Esophagus (tissue), 2 donors: ENCODE measurements around the gene CCNF. TPM values are rescaled to one million over a fixed set of nuclear protein-coding genes. Genes with fewer than 3 reads are reported as not detected.
A peak's percentile ranks its signal among the peaks of the same experiment; 100 is the strongest.

Experiments used
- H3K27ac ChIP-seq, 2 donors: one replicate each; pipeline ENCODE4 v1.5.1; 2013; ENCODE audit warnings: low read depth in 2 of 2, mild to moderate bottlenecking in 2 of 2, inconsistent platforms in 1 of 2, low read length in 1 of 2, moderate library complexity in 1 of 2
- H3K27me3 ChIP-seq, 2 donors: one replicate each; pipeline ENCODE4 v1.6.1; 2013; ENCODE audit warnings: low read length in 2 of 2, control low read depth in 1 of 2, mild to moderate bottlenecking in 1 of 2; ENCODE audit not compliant: insufficient read depth in 2 of 2, control insufficient read depth in 1 of 2
- H3K36me3 ChIP-seq, 2 donors: one replicate each; pipeline ENCODE4 v1.6.1; 2013; ENCODE audit warnings: low read length in 1 of 2; ENCODE audit not compliant: control insufficient read depth in 2 of 2, insufficient read depth in 2 of 2
- H3K4me1 ChIP-seq, 2 donors: one replicate each; pipeline ENCODE4 v1.6.1; 2013; ENCODE audit warnings: low read length in 1 of 2; ENCODE audit not compliant: control insufficient read depth in 2 of 2, insufficient read depth in 2 of 2
- H3K4me3 ChIP-seq, 2 donors: one replicate each; pipeline ENCODE4 v1.5.1; 2013; ENCODE audit warnings: low read length in 2 of 2, mild to moderate bottlenecking in 2 of 2, low read depth in 1 of 2, moderate library complexity in 1 of 2
- H3K9me3 ChIP-seq, 2 donors: one replicate each; pipeline ENCODE4 v1.6.1; 2013; ENCODE audit warnings: mild to moderate bottlenecking in 2 of 2, low read depth in 1 of 2, low read length in 1 of 2, moderate library complexity in 1 of 2; ENCODE audit not compliant: control insufficient read depth in 2 of 2, insufficient read depth in 1 of 2
- WGBS, 2 donors: extraction: QIAGEN DNeasy Blood & Tissue Kit; methylation state at CpG; one replicate each; pipeline ENCODE4 v1.1.7; 2013; 5-methylcytosine and 5-hydroxymethylcytosine counted together
- polyA plus RNA-seq, 2 donors: library from polyadenylated mRNA; stranded (reverse); fragments of 200-250 nt; gene quantifications; one replicate each; pipeline ENCODE4 v1.2.3, GENCODE V29; 2013
- donor health status: healthy with polysubstance abuse.
- donor health status: Bipolar disorder and iron deficiency.

Gene CCNF
- polyA plus RNA-seq, 2 donors = 4.2 to 4.6 TPM

GRCh38 chr16:2455081-2455845 is 26.0 kb downstream of the CCNF start:
- Histone ChIP-seq H3K9me3 (no peaks in the 10 kb centered on the region), H3K4me1 (peaks cover 2 to 5% of the 10 kb centered on the region in 2 donors), H3K27me3 (no peaks in the 10 kb centered on the region), H3K27ac (no peak overlapping the region), H3K4me3 (no peak overlapping the region), H3K36me3 (peaks cover 0 to 28% of the 10 kb centered on the region in 2 donors)
- WGBS, 2 donors = 89 to 93% methylated on average over 28 of the region's 28 CpGs

GRCh38 chr16:2456551-2457153 is 27.4 kb downstream of the CCNF start:
- H3K9me3 ChIP-seq = no peaks in the 10 kb centered on the region
- H3K27ac ChIP-seq = no peak overlapping the region
- WGBS, 2 donors = 93 to 96% methylated on average over 21 of the region's 21 CpGs
- H3K27me3 ChIP-seq = no peaks in the 10 kb centered on the region
- H3K36me3 ChIP-seq = peaks cover 0 to 24% of the 10 kb centered on the region in 2 donors
- H3K4me3 ChIP-seq = no peak overlapping the region
- peaks cover 7% of the 10 kb centered on the region in 2 donors for H3K4me1 ChIP-seq

- H3K27ac ChIP-seq = no peak overlapping the region
- peaks cover 0 to 21% of the 10 kb centered on the region in 2 donors for H3K36me3 ChIP-seq
- WGBS, 2 donors = 76 to 77% methylated on average over 13 of the region's 13 CpGs
- H3K4me1 ChIP-seq = peaks cover 7% of the 10 kb centered on the region in 2 donors
- no peaks in the 10 kb centered on the region for H3K9me3 ChIP-seq
- H3K27me3 ChIP-seq = no peaks in the 10 kb centered on the region
- no peak overlapping the region for H3K4me3 ChIP-seq
These were observed 28.0 kb downstream of the CCNF start for GRCh38 chr16:2457267-2457666.

- Histone ChIP-seq H3K4me1 (peaks cover 7% of the 10 kb centered on the region in 2 donors), H3K4me3 (no peak overlapping the region), H3K36me3 (peaks cover 0 to 21% of the 10 kb centered on the region in 2 donors), H3K27ac (no peak overlapping the region), H3K9me3 (no peaks in the 10 kb centered on the region), H3K27me3 (no peaks in the 10 kb centered on the region)
- WGBS, 2 donors = 84 to 87% methylated on average over 7 of the region's 7 CpGs
These were observed 28.7 kb downstream of the CCNF start for GRCh38 chr16:2457946-2458345.

GRCh38 chr16:2458887-2459646 is 29.8 kb downstream of the CCNF start:
- Histone ChIP-seq H3K36me3 (peaks cover 0 to 13% of the 10 kb centered on the region in 2 donors), H3K9me3 (no peaks in the 10 kb centered on the region), H3K4me1 (peaks cover 7% of the 10 kb centered on the region in 2 donors), H3K27ac (no peak overlapping the region), H3K27me3 (no peaks in the 10 kb centered on the region), H3K4me3 (peak overlapping the region; percentile 52 to 56)
- WGBS, 2 donors = 17 to 18% methylated on average over 18 of the region's 18 CpGs

- Histone ChIP-seq H3K4me1 (peaks cover 7% of the 10 kb centered on the region in 2 donors), H3K36me3 (peaks cover 0 to 11% of the 10 kb centered on the region in 2 donors), H3K27me3 (no peaks in the 10 kb centered on the region), H3K27ac (no peak within 1 kb of the TSS), H3K4me3 (peak within 1 kb of the TSS; percentile 52 to 56), H3K9me3 (no peaks in the 10 kb centered on the region)
- WGBS, 2 donors = 0 to 1% methylated on average over 50 to 66 of the region's 66 CpGs
These were observed 30.6 kb downstream of the CCNF start, which contains the start of gene TEDC2 for GRCh38 chr16:2459647-2460390. TEDC2 (plus strand) TSS chr16:2460109; CDS start chr16:2460145, 36 bp downstream.

GRCh38 chr16:2460391-2460713 is 31.1 kb downstream of the CCNF start:
- 2% methylated on average over 20 of the region's 20 CpGs for WGBS, 2 donors
- Histone ChIP-seq H3K4me3 (peak overlapping the region; percentile 35 to 52), H3K36me3 (peaks cover 0 to 11% of the 10 kb centered on the region in 2 donors), H3K27ac (no peak overlapping the region), H3K4me1 (peaks cover 7% of the 10 kb centered on the region in 2 donors), H3K9me3 (no peaks in the 10 kb centered on the region), H3K27me3 (no peaks in the 10 kb centered on the region)

GRCh38 chr16:2460916-2461315 is 31.7 kb downstream of the CCNF start:
- WGBS, 2 donors = 83 to 87% methylated on average over 13 of the region's 13 CpGs
- Histone ChIP-seq H3K4me3 (no peak overlapping the region), H3K27ac (no peak overlapping the region), H3K36me3 (peaks cover 0 to 11% of the 10 kb centered on the region in 2 donors), H3K4me1 (peaks cover 7% of the 10 kb centered on the region in 2 donors), H3K27me3 (no peaks in the 10 kb centered on the region), H3K9me3 (no peaks in the 10 kb centered on the region)
